MCF 10A (cell line): ENCODE data around the gene TSFM. TPM values are rescaled to one million over a fixed set of nuclear protein-coding genes. Genes with fewer than 3 reads are reported as not detected.

ENCODE experiments used
- BruUV-seq: library from RNA; stranded (reverse); fragments of 400-500 nt; replicated peaks from 2 replicates; lab custom pipeline; 2021; lab: Mats Ljungman, UMichigan
- CTCF ChIA-PET: fragments of 300-600 bp; sonication (Branson Sonifier 250); formaldehyde crosslinking; extraction: SDS; loops from one replicate; lab custom pipeline; 2021; ENCODE audit warnings: antibody characterized with exemption, inconsistent platforms; lab: Yijun Ruan, JAX
- POLR2A ChIA-PET: fragments of 300-600, 350-650 bp; sonication (Branson Sonifier 250); formaldehyde crosslinking; extraction: SDS; loops from one replicate; lab custom pipeline; 2020; ENCODE audit warnings: antibody characterized with exemption, inconsistent platforms; lab: Yijun Ruan, JAX
- DNase-seq: peaks from one replicate; pipeline ENCODE4 v3.0.0-alpha.2; 2018; ENCODE audit not compliant: unreplicated experiment
- H3K27ac Mint-ChIP-seq: one replicate; pipeline ENCODE4 v1.8.0; 2022; ENCODE audit warnings: mild to moderate bottlenecking, low read depth, mixed read lengths; ENCODE audit not compliant: unreplicated experiment
- H3K27me3 Mint-ChIP-seq: one replicate; pipeline ENCODE4 v1.8.0; 2022; ENCODE audit warnings: mixed read lengths; ENCODE audit not compliant: insufficient read depth, unreplicated experiment
- H3K36me3 Mint-ChIP-seq: one replicate; pipeline ENCODE4 v1.8.0; 2022; ENCODE audit warnings: mild to moderate bottlenecking, moderate library complexity, mixed read lengths; ENCODE audit not compliant: insufficient read depth, unreplicated experiment
- H3K4me1 Mint-ChIP-seq: one replicate; pipeline ENCODE4 v1.8.0; 2022; ENCODE audit warnings: mixed read lengths; ENCODE audit not compliant: insufficient read depth, unreplicated experiment
- H3K4me3 Mint-ChIP-seq: one replicate; pipeline ENCODE4 v1.8.0; 2022; ENCODE audit warnings: mild to moderate bottlenecking, moderate library complexity, mixed read lengths; ENCODE audit not compliant: unreplicated experiment
- H3K9me3 Mint-ChIP-seq: one replicate; pipeline ENCODE4 v1.8.0; 2022; ENCODE audit warnings: mixed read lengths; ENCODE audit not compliant: unreplicated experiment
- intact Hi-C: fragments of 100-400 bp; cut with micrococcal nuclease; formaldehyde crosslinking; loops from 2 replicates; pipeline ENCODE4 v1.14.1; 2022
- total RNA-seq: library from RNA; stranded (reverse); gene quantifications from 2 replicates; pipeline ENCODE4 v1.2.3, GENCODE V29; 2022
- TF ChIP-seq, protein P1 (sequence below): fragments of 200-600 bp; IDR thresholded peaks from one replicate; pipeline ENCODE4 v1.8.0; 2022; ENCODE audit warnings: antibody characterized with exemption, mild to moderate bottlenecking; ENCODE audit not compliant: unreplicated experiment

Gene TSFM
- total RNA-seq, 1 experiment from 2014 or later = 32.6 TPM

DNA sequence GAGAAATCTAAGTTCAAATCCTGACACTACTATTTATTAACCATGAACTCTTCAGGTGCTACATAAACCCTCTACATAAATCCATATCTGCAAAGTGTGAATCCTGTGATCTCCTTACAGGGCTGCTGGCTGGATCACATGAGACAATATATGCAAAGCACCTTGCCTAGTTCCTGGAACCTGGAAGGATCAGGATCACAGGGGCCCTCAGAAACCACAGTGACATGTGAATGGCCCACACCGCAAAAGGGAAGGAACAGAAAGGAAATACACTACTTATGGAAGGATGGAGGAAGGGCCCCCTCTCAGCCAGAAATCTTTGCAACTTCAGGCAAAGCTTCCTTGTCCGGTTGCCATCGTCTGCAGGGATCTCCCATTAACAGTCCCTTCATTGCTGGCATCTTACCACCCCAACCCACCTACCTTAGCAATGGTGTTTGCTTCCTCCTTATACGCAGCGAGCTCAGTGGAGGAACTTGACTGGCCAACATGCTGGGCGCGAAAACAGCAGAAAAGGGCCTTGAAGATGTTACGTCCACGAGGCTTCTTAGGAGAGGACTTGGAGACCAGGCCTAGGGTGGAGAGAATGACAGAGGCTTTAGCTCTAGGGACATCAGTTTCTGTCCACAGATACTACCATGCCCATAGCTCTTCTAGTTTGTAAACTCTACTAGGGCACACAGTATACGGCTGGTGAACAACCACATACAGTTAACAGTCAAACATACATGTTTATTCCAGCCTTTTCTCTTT is 46.6 kb downstream of the TSFM start:
- no peaks in the 10 kb centered on the region for H3K27me3 Mint-ChIP-seq
- H3K4me3 Mint-ChIP-seq = no peak overlapping the region
- TF ChIP-seq, protein P1, sequence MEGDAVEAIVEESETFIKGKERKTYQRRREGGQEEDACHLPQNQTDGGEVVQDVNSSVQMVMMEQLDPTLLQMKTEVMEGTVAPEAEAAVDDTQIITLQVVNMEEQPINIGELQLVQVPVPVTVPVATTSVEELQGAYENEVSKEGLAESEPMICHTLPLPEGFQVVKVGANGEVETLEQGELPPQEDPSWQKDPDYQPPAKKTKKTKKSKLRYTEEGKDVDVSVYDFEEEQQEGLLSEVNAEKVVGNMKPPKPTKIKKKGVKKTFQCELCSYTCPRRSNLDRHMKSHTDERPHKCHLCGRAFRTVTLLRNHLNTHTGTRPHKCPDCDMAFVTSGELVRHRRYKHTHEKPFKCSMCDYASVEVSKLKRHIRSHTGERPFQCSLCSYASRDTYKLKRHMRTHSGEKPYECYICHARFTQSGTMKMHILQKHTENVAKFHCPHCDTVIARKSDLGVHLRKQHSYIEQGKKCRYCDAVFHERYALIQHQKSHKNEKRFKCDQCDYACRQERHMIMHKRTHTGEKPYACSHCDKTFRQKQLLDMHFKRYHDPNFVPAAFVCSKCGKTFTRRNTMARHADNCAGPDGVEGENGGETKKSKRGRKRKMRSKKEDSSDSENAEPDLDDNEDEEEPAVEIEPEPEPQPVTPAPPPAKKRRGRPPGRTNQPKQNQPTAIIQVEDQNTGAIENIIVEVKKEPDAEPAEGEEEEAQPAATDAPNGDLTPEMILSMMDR = no peak
- no TSS peak for BruUV-seq
- peaks cover 12% of the 10 kb centered on the region for H3K4me1 Mint-ChIP-seq
- ChIA-PET CTCF (interaction anchor here (0.6 to 4.4 kb wide), 17 partner anchors 9 to 553 kb away, joined by 3 to 39 read pairs (median 4); partner anchors contain the start of genes AVIL and TSFM), POLR2A (interaction anchor here (1.0 kb wide), 1 partner anchor 46 kb away, joined by 3 read pairs; the partner anchor contains the start of gene TSFM)
- no peak overlapping the region for H3K27ac Mint-ChIP-seq
- intact Hi-C loops = no loop called here
- no peak for DNase-seq
- no peaks in the 10 kb centered on the region for H3K9me3 Mint-ChIP-seq
- H3K36me3 Mint-ChIP-seq = peaks cover 73% of the 10 kb centered on the region

DNA sequence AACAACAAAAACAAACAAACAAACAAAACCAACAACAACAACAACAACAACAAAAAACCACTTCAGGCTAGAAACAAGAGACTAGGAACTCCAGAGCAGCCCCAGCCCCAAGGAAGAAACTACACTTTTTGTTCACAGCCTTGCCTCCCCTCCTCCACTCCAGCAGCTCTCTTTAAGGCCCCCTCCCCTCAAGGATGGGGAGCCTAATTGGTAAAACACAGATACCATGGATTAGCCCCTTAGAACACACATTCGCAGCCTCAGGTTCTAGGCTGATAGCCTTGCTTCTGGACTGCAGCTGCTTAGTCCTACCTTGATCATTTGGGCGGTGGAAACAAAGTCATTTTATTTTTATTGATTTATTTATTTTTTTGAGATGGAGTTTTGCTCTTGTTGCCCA is 47.8 kb downstream of the TSFM start:
- no peak for DNase-seq
- BruUV-seq = no TSS peak
- no peaks in the 10 kb centered on the region for H3K27me3 Mint-ChIP-seq
- intact Hi-C loops = no loop called here
- H3K9me3 Mint-ChIP-seq = no peaks in the 10 kb centered on the region
- no peak overlapping the region for H3K27ac Mint-ChIP-seq
- H3K4me1 Mint-ChIP-seq = peaks cover 12% of the 10 kb centered on the region
- ChIA-PET CTCF (interaction anchor here (0.7 to 4.4 kb wide), 12 partner anchors 10 to 92 kb away, joined by 3 to 39 read pairs (median 3); partner anchors contain the start of gene TSFM), POLR2A (no interaction called here)
- TF ChIP-seq, protein P1 = no peak
- peaks cover 62% of the 10 kb centered on the region for H3K36me3 Mint-ChIP-seq
- H3K4me3 Mint-ChIP-seq = no peak overlapping the region

DNA sequence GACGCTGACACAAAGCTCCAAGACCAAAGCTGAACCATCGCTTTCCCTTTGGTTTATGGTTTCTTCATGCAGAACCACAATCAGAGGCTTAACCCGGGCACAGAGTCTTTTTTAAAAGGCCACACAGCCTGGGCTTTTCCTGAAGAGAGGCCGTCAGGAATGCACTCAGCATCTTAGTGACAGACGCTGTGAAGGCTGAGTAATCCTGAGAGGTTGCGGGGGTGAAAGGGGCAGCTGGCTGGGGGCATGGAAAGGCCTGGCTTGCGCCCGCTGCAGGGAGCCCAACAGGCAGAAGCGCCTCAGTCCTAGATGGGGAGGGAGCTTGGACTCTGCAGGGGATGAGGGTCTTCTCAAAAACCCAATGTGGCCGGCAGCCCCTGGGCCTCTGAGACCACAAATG is 50.4 kb downstream of the TSFM start:
- Mint-ChIP-seq H3K36me3 (peaks cover 36% of the 10 kb centered on the region), H3K4me3 (no peak overlapping the region), H3K4me1 (peaks cover 29% of the 10 kb centered on the region), H3K27me3 (no peaks in the 10 kb centered on the region), H3K9me3 (no peaks in the 10 kb centered on the region), H3K27ac (no peak overlapping the region)
- DNase-seq = no peak
- ChIA-PET CTCF (interaction anchor here (0.8 to 6.8 kb wide), 12 partner anchors 10 to 142 kb away, joined by 3 to 138 read pairs (median 8); partner anchors contain the start of gene CTDSP2), POLR2A (interaction anchor here (1.2 to 1.4 kb wide), 4 partner anchors 12 to 74 kb away, joined by 3 to 8 read pairs (median 6); no protein-coding TSS in a partner anchor)
- BruUV-seq = no TSS peak
- intact Hi-C loops = no loop called here
- TF ChIP-seq, protein P1 = no peak

DNA sequence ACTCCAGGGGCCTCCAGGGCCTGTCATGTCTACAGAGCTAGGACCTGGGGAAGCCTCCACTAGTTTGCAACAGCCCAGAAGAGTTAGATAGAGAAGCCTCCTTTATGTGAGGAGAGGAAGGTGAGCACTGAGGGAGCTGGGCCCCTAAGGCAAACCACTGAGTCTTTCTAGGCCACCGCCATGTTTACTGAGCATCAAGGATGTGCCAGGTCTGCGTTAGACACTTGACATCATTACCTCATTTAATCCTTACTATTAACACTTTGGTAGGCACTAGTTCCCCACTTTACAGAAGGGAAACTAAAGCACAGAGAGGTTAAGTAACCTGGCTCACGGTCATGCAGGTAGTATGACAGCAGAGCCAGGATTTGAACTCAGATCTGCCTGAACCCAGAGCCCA is 51.1 kb downstream of the TSFM start:
- intact Hi-C loops = no loop called here
- DNase-seq = no peak
- Mint-ChIP-seq H3K36me3 (peaks cover 29% of the 10 kb centered on the region), H3K27me3 (no peaks in the 10 kb centered on the region), H3K9me3 (no peaks in the 10 kb centered on the region), H3K4me1 (peaks cover 31% of the 10 kb centered on the region), H3K27ac (no peak overlapping the region), H3K4me3 (no peak overlapping the region)
- TF ChIP-seq, protein P1 = no peak
- CTCF ChIA-PET = interaction anchor here (0.9 to 6.8 kb wide), 7 partner anchors 9 to 71 kb away, joined by 3 to 138 read pairs (median 12); no protein-coding TSS in a partner anchor
- no TSS peak for BruUV-seq
- POLR2A ChIA-PET = interaction anchor here (1.3 kb wide), 1 partner anchor 63 kb away, joined by 5 read pairs; no protein-coding TSS in a partner anchor
